Bone marrow (tissue), 2 donors: Measurements from ENCODE around the gene OAT.

Experiments
- DNase-seq, 2 donors: peaks; one replicate each; lab custom pipeline; 2025; lab: John Stamatoyannopoulos, UW

OAT gene

GRCh38 chr10:124402273-124402672 lies 16.4 kb downstream of the OAT start:
- no peak for DNase-seq

DNA sequence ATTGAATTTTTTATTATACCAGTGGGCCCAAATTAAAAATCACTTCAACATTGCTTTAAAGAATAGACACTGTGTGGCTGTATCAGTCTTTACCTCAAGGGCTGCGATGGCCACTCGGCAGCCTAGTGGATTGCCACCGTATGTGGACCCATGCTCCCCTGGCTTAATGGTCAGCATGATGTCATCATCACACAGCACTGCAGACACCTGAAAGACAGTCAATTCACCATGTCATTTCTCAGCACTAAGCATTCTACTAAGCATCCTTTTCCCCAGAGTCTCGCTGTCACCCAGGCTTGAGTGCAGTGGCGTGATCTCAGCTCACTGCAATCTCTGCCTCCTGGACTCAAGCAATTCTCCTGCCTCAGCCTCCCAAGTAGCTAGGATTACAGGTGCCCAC lies 17.1 kb downstream of the OAT start:
- DNase-seq: no peak

DNA sequence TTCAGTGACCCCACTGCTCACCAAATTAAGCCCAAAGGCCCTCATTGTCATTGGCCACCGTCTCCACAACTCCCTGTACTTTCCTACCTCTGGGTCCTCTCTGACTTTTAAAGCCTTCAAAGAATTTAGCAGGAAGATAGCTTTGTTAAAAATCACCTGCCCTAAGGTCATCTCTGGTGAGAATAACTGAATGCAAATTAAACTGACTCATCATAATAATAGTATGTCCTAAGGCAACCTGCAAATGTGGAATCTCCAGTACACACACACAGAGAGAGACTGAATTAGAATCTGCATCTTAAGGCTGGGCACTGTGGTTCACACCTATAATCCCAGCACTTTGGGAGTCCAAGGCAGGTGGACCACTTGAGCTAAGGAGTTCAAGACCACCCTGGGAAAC lies 24.1 kb downstream of the OAT start:
- DNase-seq: no peak

DNA sequence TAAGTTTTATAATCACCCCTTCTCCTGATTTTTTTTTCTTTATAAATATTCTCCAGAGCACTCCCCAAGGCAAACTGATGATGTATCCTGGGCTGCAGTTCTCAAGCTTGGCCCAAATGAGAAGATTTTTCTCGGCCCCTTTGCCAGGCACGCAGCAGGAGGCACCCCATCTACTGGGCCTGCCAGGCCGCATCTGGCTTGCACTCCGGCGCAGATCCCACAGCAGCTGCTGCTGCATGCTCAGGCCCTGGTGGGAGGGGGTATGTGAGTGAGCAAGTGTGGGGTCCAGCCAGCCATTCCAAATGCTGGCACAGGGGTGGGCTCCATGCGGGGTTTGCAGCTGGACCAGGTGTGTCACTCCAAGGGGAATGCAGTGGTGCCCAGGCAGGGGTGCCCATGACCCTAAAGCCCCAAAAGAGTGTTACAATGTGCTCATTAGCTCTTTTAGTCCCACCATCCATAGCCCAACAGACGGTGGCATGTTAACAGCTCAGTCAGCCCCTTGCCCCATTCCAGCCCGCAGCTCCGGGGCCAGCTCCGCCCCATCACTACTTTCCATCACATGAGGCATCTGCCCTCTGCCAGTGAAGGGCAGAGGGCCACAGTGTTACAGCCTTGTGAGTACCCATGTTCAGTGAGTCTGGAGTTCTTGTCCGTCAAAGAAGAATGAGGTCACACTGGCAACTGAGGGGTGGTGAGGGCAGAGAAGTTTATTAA lies 25.9 kb downstream of the OAT start:
- DNase-seq: no peak

DNA sequence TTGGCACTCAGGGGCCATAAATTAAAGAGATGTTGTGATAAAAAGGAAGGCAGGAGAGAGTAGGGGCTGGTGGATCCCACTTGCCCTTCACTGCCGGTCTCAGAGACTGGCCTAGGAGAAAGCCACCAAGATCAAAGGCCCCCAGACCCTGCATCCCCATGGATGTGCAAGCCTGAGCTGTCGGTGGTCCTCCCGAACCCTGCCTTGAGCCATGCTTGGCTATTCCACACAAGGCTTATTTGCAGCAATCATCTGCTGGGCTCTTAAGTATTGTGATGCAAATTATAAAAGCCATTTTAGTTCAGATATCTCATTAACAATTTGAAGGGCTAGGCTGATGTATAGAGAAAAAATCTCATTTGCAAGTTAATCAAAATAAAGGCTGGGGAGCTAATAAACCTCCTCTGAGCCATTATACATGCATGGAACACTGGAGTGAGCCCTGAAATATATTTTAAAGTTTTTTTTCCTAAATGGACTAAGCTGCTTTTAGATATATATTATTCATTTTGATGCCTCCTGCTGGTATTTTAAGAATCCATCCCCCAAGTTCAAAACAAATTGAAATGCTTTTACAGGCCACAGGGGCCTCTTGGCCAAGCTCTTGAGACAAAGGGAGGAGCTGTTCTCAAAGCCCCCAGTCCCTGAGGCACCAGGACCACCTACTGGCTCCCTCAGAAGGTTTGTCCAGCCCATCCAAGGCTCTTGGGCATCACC lies 28.1 kb downstream of the OAT start:
- DNase-seq: no peak

DNA sequence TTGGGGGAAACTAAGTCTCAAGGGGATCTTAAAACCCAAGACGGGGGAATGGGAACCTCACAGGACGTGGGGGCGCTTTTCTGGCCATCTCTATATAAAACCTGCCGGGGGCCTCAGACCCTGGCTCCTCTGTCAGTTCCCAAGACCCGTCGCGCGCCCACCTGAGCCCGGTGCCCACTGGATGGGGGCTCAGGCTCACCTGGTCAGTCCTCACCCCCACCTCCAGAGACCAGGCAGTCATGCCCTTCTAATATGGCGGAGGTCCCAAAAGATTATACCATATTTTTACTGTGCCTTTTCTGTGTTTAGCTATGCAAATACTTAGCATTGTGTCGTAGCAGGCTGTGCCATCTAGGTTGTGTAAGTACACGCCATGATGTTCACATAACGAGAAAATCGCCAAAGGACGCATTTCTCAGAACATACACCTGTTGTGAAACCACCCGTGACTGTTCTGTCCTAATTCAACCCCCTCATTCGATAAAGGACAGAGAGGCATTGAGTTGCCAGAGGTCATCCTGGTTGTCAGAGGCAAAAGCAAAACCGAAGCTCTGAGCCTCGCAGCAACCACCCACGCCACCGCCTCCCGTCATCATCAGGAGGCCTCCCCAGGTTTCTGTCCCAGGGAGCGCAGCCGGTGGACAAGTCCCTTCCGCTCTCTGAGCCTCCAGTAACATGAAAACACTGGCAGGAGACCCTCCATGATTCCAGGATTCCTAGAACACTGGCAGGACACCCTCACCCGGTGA lies 28.9 kb downstream of the OAT start:
- DNase-seq: no peak

- peak; percentile 71 to 83 for DNase-seq
These were observed 29.7 kb downstream of the OAT start for GRCh38 chr10:124388823-124389612.

GRCh38 chr10:124388476-124388822 lies 30.3 kb downstream of the OAT start:
- no peak for DNase-seq

DNA sequence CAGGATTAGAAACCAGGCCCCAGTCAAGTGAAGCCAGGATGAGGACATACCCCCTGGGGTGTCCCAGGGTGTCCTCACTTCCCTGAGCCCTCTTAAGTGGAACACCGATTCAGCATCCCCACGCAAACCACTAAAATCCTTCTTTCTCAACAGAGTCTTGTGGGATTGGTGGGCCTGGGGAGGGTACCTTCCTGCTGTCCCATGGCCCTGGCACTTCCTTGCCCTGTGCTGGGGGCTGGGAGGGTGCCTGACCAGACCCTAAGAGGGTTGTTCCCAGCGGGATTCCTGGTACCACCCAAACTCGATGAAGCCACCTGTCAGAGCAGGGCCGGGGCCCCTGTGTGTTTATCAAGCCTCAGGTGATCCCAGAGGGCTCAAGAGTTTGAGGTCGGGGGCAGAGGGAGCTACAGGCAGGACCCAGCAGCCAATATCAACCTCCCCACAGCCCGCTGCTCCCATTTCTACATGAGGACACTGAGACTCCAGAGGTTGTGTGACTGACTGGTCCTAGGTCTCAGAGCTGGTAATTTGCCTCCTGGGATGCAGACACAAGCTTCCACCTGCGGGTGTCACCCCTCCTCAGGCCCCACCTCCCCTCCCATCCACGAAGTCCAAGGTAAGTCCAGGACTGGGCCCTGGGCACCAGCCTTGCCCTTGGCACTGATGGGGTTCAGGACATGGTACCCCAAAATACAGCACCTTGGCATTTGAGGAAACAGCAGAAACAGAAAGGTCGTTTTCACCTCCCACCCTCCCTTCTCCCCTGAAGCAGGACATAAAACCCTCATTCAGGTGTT lies 31.4 kb downstream of the OAT start:
- DNase-seq: no peak

GRCh38 chr10:124386186-124387077 lies 32.3 kb downstream of the OAT start:
- DNase-seq: no peak

- no peak for DNase-seq
These were observed 33.0 kb downstream of the OAT start for GRCh38 chr10:124385627-124386185.

GRCh38 chr10:124384591-124385190 lies 34.0 kb downstream of the OAT start:
- no peak for DNase-seq

- DNase-seq: no peak
These were observed 34.6 kb downstream of the OAT start for GRCh38 chr10:124384172-124384571.

DNA sequence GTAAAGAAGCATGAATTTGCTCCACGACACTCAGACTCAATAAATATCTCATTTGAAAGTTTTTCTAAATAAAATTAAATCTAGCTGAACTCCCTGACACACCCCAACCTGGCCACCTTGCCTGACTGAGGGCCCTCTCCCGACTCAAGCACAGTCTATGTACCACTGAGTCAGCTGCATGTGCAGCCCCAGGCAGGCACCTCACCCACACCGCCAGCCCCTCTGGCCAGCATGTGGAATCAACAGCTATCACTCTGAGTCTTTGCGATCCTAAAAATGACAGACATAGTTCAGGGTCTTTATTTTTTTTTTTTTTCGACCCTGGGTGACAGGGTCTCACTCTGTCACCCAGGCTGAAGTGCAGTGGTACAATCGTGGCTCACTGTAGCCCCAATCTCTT lies 35.2 kb downstream of the OAT start:
- no peak for DNase-seq

- DNase-seq: no peak
These were observed 37.6 kb downstream of the OAT start for GRCh38 chr10:124381011-124381611.

DNA sequence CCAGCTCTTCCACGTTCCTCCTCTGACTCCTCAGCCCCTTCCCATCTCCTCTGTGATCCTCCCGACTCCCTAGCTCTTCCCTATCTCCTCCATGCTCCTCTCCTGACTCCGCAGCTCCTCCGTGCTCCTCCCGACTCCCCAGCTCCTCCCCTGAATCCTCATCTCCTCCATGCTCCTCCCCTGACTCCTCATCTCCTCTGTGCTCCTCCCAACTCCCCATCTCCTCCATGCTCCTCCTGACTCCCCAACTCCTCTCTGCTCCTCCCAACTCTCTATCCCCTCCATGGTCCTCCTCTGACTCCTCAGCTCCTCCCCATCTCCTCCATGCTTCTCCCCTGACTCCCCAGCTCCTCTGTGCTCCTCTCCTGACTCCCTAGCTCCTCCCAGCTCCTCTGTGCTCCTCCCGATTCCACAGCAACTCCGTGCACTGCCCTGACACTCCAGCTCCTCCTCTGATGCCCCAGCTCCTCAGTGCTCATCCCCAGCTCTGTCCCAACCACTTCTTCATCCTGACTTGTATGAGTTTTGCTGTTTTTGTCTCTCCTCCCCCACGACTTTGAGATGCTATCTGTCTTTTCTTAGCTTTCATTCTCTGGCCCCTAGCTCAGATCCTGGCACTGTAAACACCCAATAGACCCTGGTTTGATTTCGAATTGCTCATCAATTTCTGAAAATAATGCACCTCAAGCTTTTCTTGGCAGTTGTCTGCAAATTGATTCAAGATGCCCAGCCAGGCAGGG lies 38.3 kb downstream of the OAT start:
- no peak for DNase-seq

- no peak for DNase-seq
These were observed 39.0 kb downstream of the OAT start for GRCh38 chr10:124379609-124380193.

DNA sequence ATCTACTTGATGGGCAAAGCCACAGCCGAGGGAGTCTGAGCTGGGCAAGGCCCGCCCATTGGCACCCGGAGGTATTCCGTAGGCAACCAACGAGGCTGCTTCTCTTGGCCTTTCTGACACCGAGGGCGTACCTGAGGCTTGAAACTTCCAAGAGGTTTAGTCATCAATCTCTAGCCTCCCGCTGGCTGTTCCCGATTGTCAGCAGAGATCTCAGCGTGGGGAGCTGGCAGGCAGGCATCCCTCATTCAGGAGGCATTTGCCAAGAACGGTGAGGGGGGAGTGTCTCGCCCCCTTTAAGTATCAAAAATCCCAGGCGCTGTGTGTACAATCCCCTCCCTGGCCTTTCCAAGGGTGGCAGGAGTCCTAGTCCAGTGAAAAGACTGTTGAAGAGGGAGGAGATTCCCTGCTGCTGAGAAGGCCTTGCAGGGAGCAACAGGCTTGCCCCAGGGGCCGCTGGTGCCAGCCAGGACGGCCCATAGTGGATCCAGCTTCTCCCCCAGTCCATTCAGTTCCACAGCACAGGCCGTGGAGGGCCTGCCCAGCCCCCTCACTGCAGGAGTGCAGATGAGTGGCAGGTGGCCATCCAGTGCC lies 39.7 kb downstream of the OAT start:
- DNase-seq: no peak
